GM12878 (cell line): ENCODE measurements around the gene MOCOS.

Experiments
- ATF2 ChIP-seq: IDR thresholded peaks from 2 replicates; pipeline ENCODE4 v1.6.1; 2012; ENCODE audit warnings: low read length, inconsistent platforms
- CEBPZ ChIP-seq: fragments of 150-350 bp; IDR thresholded peaks from 2 replicates; pipeline ENCODE4 v1.6.1; 2016; ENCODE audit warnings: low read depth, low read length

- no peak for TF ChIP-seq ATF2
- TF ChIP-seq CEBPZ: no peak
Measured at GRCh38 chr18:36186461-36187192, 670 bp upstream of the MOCOS start.
